GM19372 (cell line): ENCODE measurements around the gene PSMC2.
"Not testable (repeated sequence)": the region's sequence is repeated elsewhere in the genome, so short reads cannot be mapped to it uniquely, and the experiment has no call there.

Experiments
- ATAC-seq: cut with Tn5 transposase; IDR thresholded peaks from one replicate; pipeline ENCODE4 v1.9.1; 2021; ENCODE audit warnings: mild to moderate bottlenecking, low read depth, moderate library complexity; ENCODE audit not compliant: unreplicated experiment

Gene PSMC2

GRCh38 chr7:103373866-103374643 lies 26.6 kb downstream of the PSMC2 start:
- no peak for ATAC-seq

- ATAC-seq: no peak
Observed at GRCh38 chr7:103379270-103379975, 32.0 kb downstream of the PSMC2 start.

- no peak for ATAC-seq
Observed at GRCh38 chr7:103380395-103381191, 33.1 kb downstream of the PSMC2 start.

GRCh38 chr7:103381280-103382031 lies 34.0 kb downstream of the PSMC2 start:
- ATAC-seq: no peak

GRCh38 chr7:103382032-103382402 lies 34.6 kb downstream of the PSMC2 start:
- no peak for ATAC-seq

- ATAC-seq: no peak
Observed at GRCh38 chr7:103387242-103387641, 39.8 kb downstream of the PSMC2 start.

GRCh38 chr7:103388469-103389140 lies 41.2 kb downstream of the PSMC2 start:
- ATAC-seq: no peak

- ATAC-seq: no peak
Observed at GRCh38 chr7:103389263-103389662, 41.8 kb downstream of the PSMC2 start.

- ATAC-seq: no peak
Observed at GRCh38 chr7:103391150-103391549, 43.7 kb downstream of the PSMC2 start.

- no peak for ATAC-seq
Observed at GRCh38 chr7:103391976-103392375, 44.5 kb downstream of the PSMC2 start.

- ATAC-seq: no peak
Observed at GRCh38 chr7:103394566-103394965, 47.1 kb downstream of the PSMC2 start.

GRCh38 chr7:103395071-103395470 lies 47.6 kb downstream of the PSMC2 start:
- ATAC-seq: no peak

- no peak for ATAC-seq
Observed at GRCh38 chr7:103396471-103396870, 49.0 kb downstream of the PSMC2 start.

GRCh38 chr7:103398483-103399127 lies 51.2 kb downstream of the PSMC2 start:
- no peak for ATAC-seq

GRCh38 chr7:103399687-103400086 lies 52.2 kb downstream of the PSMC2 start:
- ATAC-seq: not testable (repeated sequence)

GRCh38 chr7:103405789-103406613 lies 58.6 kb downstream of the PSMC2 start:
- not testable (repeated sequence) for ATAC-seq

GRCh38 chr7:103412151-103412550 lies 64.7 kb downstream of the PSMC2 start:
- ATAC-seq: no peak

GRCh38 chr7:103413407-103413806 lies 66.0 kb downstream of the PSMC2 start:
- ATAC-seq: no peak

- ATAC-seq: no peak
Observed at GRCh38 chr7:103418241-103418640, 70.8 kb downstream of the PSMC2 start.
